ENCODE results near the gene PDZRN4.
A peak's percentile ranks its signal among the peaks of the same experiment; 100 is the strongest.
"Not testable (repeated sequence)": the region's sequence is repeated elsewhere in the genome, so short reads cannot be mapped to it uniquely, and the experiment has no call there.

The PDZRN4 gene

DNA sequence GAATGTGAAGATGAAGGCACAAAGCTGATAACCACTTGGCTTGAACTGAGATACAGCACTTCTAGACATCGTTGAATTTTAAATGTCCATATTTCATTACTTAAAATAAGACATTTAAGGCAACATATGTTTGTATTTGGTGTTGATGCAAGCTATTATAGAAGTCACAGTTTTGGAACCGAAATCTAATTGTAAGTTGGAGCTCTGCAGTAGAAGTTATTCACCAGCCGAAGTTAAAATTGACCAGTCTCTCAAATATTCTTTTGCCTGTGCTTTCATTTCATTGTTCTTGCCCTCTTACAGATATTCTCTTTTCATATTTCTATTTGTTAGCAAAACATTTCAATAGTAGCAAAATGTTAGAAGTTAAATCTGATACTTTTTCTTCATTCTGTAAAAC lies 332.7 kb downstream of the PDZRN4 start:
- no peak for DNase-seq

DNA sequence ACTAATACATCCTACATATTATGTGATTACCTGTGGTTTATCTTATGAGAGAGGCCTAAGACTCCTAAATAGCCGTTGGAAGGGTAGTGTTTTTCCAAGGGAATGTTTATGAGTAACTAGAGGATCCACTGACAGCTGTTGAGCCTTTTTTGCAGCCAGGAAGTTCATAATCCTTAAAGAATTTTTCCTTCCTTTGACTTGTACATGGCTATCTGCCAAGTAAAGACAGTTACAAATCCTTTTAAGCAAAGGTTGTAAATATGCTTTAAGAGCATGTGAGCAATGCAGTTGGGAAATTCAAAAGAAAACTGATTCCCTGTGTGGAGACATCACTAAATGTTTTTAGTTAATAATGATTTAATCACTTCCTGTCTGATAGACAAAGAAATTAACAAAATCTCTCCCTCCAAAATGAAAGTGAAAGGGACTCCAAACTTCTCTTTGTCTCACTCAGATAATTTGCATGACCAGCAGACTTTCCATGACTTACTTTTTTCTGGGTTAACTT lies 333.8 kb downstream of the PDZRN4 start:
- DNase-seq: peak; percentile 89

DNA sequence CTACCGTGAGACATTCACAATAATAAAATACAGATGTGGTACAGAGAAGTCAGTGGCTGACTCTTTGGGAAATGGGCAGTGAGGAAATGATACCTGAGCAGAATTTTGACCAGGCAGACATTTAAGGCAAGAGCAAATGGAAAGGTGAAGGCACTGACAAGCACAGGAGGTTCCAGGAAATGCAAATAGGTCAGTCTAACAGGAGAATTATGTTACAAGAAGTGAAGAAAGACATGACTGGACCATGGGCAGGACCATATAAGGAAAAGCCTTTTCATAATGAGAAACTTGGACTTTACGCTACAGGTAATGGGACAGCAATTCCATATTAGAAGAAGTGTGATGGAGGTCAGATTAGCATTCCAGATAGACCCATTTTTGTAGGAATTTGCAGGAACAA lies 338.9 kb downstream of the PDZRN4 start:
- DNase-seq: no peak

DNA sequence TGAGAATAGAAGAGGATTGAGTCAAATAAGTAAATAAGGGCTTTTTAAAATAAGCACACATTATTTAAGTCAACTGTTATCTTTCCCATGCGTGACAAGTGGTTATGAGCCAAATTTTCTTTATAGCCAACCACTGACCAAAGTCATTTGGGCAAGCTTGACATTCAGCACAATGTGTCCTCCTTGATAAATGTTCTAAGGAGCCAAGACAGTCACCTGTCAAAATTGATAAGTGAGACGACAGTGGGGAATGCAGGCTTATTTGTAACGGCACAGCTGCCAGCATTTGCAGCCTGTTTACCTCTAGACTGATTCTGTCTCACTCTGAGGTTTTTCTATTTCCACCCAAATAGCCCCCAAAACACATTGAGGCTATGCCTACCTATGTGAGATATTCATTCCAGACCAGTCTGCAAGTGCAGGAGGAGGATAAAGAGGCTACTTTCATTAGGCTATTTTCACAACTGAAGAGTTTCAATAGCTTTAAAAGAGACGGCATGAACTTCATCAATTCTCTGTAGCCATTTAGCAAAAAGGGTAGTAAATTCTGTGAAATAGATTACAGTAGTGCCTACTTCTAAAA lies 339.5 kb downstream of the PDZRN4 start:
- no peak for DNase-seq

DNA sequence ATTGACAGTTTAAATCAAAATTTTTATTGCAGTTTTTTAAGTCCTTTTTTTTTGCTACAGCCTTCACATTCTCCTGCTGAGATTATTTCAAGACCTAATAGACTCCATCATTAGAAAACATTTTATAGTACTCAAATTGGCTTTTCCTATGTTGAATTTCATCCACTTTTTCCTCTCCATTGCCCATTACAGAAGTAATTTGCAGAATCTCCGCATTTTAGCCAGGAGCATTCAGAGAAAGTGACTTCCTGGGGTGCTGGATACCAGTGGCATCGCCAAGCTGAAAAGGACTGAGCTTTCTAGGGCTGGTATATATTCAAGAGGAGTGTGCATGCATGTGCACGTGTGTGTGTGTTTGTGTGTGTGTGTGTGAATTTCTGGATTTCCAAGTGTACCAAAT lies 340.8 kb downstream of the PDZRN4 start:
- no peak for DNase-seq

DNA sequence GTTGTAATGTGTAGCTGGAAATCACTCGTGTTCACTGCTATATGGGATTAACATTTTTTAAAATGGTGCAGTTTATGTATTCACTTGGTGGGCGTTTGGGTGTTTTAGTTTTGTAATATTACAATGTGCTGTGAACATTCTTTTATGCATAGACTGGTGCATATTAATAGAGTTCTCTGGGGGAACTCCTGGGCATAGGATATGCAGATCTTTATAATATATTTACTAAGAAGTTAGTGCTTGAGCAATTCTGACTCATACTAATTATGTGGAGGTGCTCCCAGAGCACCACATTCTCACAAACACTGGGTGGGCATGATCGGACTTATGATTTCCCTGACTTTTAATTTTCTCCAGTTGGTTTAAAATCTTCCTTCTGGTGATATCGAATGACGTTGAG lies 342.3 kb downstream of the PDZRN4 start:
- DNase-seq: no peak

DNA sequence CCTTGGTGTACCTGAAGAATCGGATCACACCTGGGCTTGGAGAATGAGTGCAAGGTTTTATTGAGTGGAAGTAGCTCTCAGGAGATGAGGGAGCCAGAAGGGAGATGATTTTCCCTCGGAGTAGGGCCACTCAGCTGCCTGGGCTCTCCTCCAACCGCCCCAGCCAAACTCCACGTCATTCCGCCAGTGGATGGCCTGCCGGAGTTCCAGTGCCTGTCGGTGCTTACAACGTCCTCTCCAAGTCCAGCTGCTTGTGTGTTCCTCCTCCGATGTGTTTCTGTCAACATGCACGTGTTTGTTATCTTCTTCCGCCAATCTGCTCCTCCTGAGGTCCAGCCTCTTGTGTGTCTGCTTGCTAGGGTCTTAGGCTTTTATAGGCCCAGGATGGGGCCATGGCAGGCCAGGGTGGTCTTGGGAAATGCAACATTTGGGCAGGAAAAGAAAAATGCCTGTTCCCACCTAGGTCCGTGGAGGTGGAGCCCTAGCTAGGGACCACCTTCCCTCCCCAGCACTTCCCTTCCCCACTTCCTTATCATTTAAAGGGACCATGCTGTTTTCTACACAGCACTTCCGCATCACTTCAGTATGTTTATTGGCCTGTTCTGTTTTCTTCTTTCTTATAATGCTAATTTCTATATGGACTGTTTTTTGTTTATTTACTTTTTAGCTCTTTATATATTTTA lies 343.2 kb downstream of the PDZRN4 start:
- no peak for DNase-seq

DNA sequence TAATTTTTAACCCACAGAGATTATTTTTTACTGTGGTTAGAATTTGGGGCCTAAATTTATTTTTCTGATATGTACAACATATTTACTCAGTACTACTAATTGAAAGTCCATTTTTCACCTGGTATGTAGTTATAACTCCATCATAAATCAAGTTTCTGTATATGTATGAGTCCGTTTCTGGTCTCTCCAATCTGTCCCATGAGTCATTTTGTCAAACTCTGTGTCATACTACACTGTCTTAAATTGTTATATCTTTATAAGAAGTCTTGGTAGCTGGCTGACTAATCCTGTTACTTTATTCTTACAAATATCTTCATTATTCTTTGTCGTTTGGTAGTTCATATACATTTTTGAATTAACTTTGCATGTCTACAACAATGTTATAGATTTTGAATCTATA lies 344.0 kb downstream of the PDZRN4 start:
- peak; percentile 2 for DNase-seq

DNA sequence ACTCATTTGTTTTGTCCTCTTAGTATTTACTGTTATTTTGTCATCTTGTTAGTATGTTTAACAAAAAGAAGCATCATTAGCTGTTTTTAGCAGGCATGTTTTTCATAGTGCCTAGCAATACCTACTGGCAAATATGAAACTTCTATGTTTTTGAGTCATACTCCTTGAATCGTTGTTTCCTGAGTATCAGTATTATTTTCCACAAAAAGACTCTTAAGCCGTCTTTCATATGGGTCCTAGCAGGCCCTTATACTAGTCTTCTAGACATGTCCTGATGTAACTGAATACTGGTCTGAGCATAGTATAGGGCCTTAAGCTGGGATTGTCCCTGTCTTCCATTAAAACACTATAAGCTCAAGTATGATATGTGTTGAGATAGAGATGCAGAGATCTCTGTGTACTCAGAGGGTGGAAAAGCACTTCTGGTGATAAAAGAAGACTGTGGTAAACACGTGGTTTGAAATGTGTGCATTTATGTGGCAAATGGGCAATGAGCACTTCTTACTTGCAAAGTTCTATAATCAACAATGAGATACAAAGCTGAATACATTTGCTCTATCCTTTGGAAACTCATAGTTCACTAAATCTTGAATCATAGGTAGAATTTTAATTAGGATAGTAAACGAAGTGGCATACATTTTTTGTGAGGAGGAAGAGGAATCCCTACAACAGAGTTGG lies 348.8 kb downstream of the PDZRN4 start:
- DNase-seq: no peak

DNA sequence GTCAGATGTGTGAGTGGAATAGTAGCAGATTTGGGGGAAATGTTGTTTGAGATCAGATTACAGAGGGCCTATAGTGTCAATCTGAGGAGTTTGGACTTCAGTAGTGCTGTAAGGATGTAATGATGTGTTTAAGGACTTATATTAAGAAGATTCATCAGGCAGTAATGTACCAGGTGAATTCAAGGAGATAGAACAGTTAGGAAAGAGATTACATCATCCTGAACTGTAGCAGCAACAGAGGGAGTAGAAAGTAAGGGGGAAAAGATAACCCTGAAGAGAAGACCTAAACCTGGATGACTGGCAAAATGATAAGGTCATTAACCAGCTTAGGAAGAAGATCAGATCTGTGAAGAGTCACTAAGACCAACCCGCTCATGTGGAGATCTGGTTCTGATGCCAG lies 349.4 kb downstream of the PDZRN4 start:
- no peak for DNase-seq

DNA sequence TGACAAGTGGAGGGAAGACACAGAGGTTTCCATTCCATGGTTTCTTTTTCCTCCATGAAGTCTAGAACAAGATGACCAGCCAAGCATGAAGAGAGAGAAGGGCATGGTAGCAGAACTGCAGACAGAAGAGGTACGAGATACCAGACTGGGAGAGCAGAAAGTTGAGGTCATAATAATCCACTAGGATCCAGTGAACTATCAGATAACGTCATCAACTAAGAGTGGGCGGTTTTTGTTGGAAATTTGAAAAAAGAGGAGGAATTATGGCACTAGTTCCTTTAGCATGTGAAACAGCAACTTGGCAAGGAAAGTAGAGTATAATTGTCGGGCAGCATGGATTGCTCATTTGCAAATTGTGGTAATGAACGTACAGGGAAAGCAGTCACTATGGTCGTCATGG lies 357.6 kb downstream of the PDZRN4 start:
- no peak for DNase-seq

DNA sequence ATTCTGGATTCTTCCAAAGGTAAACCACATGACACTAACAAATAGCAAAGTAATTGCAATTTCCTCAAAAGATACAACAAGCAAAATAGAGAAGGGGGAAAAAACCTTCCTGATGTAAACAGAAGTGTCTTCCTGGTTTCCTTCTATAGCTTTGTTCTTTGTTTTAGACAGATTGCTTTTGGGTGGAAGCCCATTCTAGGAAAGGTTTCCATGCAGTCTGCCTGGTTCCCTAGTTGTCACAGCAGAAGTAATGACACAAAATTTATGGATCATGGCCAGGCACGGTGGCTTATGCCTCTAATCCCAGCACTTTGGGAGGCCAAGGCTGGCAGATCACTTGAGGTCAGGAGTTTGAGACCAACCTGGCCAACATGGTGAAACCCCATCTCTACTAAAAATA lies 359.0 kb downstream of the PDZRN4 start:
- DNase-seq: not testable (repeated sequence)

DNA sequence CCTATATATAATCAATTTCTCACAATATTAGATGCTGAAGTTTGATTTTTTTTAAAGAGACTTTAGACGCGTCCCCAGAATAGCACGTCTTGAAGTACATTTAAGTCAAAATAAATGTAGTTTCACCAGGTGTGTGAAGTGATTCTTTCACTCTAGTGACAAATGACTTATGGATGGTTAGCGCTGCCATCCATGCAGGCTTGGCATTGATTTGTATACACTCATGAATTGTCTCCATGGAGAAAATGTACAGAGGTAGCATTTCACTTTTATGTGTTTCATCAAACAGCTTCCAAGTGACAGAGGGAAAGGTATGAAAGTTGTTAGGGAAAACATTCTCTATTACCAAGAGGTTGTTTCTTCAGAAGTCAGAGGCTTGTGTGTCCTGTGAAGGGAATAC lies 360.8 kb downstream of the PDZRN4 start:
- DNase-seq: no peak

DNA sequence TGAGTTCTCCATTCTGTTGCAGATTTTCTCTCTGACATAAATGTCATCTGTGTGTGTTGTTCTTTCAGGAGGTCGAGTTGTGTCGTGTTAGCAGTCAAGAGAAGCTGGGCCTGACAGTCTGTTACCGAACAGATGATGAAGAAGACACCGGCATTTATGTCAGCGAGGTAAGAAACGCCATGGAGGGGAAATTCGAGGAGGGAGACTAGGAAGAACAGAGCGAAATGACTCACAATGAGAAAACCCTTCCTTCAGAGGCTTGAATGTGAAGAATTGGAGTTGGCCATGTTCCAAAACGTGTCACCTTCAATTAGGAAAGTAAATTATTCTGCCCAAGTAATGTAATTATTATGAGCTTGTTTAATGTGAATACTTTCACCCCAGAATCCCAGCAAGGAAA lies 364.5 kb downstream of the PDZRN4 start:
- peak; percentile 4 for DNase-seq

DNA sequence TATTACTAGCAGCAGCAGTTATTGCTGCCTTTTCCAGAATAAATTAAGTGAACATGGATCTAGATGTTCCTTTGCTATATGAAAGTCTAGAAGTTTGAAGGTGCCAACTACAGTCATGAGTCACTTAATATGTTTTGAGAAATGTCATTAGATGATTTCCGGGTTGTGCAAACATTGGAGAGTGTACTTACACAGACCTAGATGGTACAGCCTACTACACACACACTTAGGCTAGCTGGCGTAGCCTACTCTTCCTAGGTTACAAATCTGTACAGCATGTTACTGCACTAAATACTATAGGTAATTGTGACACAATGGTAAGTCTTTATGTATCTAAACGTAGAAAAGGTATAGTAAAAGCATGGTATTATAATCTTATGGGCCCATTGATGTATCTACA lies 368.1 kb downstream of the PDZRN4 start:
- DNase-seq: no peak

DNA sequence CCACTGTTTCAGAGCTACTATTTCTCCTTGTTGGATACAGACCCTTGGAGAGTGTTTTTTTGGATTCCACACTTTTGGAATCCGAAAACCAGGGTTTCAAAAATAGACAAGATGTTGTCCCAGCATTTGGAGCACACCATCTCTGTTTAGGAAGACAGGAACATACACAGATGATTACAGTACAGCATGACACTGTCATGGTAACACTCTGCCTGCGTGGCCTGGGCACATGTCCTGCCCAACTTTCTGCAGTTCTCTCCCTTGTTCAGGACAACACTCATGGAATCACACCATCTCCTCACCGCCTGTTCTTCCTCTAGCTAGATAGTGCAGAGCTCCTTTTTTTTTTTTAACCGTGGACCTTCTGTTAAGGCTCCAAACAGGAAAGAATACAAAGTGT lies 369.2 kb downstream of the PDZRN4 start:
- no peak for DNase-seq

DNA sequence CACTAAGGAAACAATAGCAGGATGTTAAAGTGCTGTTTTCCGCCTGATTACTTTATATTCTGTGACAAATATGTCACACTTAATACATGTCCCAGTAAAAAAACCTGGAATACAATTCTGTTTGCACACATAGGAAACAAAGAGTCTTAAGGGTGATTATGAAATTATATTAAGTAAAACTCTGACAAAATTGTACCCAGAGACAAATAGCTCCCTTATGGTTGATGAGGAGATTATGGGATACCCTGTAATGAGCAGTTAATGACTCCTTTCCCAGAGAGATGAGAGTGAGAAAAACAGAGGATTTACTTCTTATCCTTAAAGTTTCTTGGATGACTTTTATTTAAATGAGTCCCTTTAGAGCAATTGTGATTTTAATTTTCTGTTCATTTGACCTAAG lies 370.6 kb downstream of the PDZRN4 start:
- DNase-seq: no peak

DNA sequence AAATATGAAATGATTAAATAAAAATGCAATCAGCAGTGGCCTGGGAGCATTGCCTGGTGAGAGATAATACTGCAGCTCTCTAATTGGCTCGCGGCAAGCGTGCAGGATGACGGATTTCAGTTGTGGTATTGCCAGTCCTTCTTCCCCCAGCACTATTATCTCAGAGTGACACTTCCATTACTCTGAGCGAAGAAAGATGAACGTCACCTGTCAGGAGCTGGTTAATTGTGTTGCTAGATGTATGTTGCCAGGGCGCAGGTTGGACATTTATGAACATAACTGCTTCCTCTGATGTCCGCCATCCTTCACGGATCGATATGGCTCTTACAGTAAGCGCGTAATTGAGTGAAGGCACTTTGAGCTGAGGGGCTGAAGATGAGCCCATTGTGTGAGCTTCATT lies 374.9 kb downstream of the PDZRN4 start:
- no peak for DNase-seq

DNA sequence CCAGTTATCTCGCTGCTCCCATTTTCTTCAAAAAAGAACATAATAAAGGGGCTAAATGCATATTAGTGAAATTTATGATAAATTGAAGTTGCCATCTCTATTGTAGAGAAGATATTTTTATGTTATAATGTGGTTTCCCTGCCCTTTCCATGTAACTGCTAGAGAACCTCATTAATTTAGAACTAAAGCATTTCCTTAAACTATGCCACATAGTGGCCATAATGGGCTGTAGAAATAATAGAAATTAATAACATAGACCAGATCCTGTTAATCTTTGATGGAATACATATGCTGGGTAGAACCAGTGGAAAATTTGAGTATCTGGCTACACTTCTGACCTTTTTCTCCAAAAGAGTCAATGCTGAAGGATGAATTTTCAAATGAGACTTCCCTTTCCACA lies 376.7 kb downstream of the PDZRN4 start:
- DNase-seq: no peak

DNA sequence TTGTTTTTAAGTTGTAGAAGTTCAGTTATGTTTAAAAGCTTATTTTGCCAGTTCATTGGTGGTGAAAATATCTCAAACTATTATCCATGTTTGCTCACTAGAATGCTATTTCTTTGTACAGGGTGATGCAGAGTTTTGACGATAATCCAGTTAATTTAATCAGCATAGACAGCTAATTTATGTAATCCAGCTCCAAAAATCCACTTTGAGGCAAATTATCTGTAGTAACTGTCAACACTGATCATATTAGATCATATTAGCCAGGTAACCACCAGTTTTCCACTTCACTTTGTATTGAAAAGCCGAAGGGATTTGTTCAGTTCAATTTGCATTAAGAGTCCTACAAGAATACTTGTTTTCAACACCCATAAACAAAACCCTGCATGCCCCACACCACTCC lies 378.6 kb downstream of the PDZRN4 start:
- no peak for DNase-seq

DNA sequence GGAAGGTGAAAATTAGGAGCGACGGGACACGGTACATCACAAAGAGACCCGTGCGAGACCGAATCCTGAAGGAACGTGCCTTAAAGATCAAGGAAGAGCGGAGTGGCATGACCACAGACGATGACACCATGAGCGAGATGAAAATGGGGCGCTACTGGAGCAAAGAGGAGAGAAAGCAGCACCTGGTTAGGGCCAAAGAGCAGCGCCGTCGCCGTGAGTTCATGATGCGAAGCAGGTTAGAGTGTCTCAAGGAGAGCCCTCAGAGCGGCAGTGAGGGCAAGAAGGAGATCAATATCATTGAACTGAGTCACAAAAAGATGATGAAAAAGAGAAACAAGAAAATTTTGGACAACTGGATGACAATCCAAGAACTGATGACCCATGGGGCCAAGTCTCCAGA lies 385.3 kb downstream of the PDZRN4 start:
- no peak for DNase-seq

DNA sequence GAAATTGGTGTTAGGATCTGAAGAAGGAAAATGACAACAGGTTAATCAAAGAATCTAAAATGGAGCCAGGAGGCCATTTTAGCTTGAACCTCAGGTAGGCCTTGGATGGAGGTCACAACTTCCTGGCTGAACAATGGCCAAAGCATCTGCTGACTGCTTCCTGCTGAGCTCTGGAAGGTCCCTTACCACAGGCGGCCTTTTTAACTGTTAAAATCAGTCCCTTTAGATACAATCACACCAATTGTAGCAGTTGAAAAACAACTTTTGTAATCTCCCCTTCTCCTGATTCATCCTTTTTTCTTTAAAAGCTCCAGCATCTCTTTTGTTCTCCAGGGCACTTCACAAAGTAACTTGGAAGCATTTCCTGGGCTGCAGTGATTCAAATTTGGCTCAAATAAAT lies 388.8 kb downstream of the PDZRN4 start:
- no peak for DNase-seq

DNA sequence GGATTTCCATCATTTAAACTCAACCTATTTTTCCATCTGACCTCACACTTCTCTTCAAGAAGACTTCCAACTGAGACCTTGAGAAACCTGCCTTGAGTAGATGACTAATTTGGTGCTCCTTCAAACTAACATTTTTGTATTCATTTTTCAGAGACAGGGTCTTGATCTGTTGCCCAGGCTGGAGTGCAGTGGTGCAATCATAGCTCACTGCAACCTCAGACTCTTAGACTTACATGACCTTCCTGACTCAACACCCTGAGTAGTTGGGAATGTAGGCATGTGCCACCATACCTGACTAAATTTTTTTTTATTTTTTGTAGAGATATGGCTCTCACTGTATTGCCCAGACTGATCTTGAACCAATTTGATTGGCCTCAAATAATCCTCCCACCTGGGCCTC lies 389.9 kb downstream of the PDZRN4 start:
- no peak for DNase-seq

DNA sequence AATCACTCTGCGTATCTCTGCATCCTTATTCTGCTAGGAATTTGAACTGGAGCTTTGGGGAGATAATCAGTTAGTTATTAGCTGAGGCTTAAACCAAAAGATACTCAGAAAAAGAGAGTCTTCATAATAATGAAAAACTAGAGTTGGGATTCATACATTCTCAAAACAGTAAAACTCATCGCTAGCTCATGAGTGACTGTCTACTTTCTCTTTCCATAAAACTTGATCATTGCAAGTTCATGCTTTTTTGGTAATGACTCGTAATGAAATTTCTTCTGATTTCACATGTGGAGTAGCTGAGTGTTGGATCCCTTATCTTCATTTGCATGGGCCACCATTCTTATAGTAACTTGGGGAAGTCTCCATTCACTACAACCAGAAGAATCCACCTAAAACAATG lies 397.7 kb downstream of the PDZRN4 start:
- DNase-seq: no peak

DNA sequence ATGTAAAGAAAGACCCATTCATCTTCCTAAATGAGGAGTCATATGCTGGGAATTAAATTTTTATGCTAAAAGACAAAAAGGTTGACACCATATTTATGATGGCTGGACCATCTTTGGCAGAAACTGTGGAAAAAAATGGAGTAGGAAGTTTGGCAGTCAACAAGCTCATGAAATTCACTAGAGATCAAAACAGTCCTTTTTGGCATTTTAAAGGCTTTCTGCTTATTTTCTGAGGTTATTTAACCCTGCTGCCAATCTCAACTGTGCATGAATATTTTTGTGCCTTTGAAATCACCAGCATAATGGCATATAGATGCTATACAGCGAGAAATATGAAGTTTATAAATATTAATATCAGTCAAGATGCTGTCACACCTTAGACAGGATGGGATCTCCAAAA lies 399.5 kb downstream of the PDZRN4 start:
- DNase-seq: no peak

Measured in EL (cell line).